Femur (tissue), 1 donor: ENCODE measurements around the gene EMILIN3.

Experiments
- DNase-seq: peaks from one replicate; pipeline ENCODE4 v3.0.0-alpha.2; 2017

EMILIN3 gene

DNA sequence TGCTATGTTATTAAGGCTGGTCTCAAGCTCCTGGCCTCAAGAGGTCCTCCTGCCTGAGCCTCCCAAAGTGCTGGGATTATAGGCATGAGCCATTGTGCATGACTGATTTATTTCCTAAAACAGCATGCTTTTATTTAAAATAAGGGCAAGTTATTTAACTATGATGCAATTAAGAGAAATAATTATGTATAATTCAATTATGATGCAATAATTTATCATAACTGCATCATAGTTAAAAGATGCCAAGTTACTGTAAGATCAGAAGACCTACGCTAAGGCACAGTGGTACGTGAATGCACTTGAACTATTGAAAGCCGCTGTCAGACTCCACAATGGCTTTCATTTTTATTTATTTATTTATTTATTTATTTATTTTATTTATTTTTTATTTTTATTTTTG is 24.3 kb upstream of the EMILIN3 start:
- no peak for DNase-seq

GRCh38 chr20:41387444-41387851 is 20.8 kb upstream of the EMILIN3 start:
- DNase-seq, result peak; percentile 76

GRCh38 chr20:41386502-41387427 is 20.1 kb upstream of the EMILIN3 start:
- peak; percentile 86 for DNase-seq

DNA sequence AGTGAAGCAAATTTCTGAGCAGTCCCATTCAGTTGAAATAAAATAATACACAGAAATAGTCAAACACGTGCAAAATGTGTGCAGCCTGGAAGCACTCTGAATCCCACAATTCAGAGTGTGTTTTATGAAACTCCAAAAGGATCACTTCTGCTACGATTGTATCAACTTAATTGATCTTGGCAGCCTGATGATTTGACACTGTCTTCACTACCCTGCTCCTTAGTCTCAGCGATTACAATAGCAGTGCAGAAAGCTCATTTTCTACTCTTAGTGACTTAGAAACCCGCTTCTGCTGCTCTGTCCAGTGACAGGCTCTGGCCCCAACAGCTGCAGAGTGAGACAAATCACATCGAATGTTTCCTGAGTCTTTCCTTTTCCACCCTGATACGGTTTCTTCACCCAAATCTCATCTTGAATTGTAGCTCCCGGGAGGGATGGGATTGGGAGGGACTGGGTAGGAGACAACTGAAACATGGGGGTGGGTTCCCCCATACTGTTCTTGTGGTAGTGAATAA is 16.2 kb upstream of the EMILIN3 start:
- no peak for DNase-seq

GRCh38 chr20:41380551-41381193 is 14.1 kb upstream of the EMILIN3 start:
- no peak for DNase-seq

DNA sequence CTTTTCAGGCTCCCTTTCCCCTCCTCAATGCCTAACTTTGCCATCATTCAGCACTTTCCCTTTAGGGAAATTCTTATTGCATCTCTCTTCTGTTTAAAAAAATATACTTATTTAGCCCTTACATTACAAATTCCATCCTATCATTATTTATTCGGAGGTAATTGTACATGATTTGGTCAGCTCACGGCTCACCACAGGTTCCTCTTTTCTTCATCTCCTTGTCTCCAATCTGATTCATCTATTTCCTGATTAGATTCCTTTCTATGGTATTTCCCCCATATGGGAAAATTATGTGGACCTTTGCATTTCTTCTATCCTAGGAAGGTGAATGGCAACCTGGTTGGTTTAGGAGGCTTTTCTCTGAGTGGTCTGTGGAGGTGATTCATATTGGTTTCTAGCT is 12.9 kb upstream of the EMILIN3 start:
- DNase-seq, result no peak

GRCh38 chr20:41377275-41377674 is 10.7 kb upstream of the EMILIN3 start:
- no peak for DNase-seq

GRCh38 chr20:41376349-41376748 is 9.7 kb upstream of the EMILIN3 start:
- DNase-seq, result no peak

DNA sequence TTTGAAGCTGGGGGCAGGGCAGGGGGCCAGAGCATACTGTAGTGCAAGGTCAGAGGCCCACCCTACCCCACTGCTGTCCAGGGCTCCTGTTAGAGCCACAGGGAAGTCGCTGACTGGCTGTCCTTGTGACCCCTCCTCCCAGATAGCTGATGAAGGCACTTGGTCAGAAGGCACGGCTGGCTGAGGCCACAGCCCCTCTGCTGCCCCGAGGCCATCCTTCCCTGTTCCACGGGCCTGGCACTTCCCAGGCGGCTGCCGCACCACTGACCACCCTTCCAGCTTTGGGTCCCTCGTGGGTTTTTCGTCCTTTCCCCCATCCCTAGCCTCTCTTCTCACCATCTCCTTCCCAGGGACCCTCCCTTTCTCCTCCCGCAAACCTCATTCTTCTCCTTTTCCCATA is 9.2 kb upstream of the EMILIN3 start:
- DNase-seq, result no peak

- DNase-seq, result no peak
Measured at GRCh38 chr20:41373931-41374920, 7.6 kb upstream of the EMILIN3 start.

DNA sequence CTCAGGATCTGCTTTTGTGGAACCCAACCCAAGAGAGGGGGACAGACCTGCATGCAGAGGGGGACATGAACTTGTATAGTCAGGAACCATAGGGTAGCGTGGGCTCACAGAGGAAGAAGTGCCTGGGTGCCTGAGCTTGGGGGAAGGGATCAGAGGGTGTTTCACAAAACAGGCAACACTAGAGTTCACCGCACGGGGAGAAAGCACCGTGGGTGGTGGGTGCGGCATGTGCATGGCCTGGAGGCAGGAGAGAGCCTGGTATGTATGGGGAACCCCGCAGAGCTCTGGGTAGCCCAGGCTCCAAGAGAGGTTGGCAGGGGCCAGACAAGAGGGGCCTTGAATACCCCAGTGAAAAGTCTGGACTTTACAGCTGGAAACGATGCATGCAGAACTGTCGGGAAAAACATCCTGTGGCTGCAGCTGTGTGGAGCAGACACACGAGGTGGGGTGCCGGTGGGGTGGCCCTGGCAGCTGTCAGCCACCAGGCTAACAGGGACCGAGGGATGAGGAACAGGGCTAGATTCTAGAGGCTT is 6.7 kb upstream of the EMILIN3 start:
- DNase-seq, result no peak

DNA sequence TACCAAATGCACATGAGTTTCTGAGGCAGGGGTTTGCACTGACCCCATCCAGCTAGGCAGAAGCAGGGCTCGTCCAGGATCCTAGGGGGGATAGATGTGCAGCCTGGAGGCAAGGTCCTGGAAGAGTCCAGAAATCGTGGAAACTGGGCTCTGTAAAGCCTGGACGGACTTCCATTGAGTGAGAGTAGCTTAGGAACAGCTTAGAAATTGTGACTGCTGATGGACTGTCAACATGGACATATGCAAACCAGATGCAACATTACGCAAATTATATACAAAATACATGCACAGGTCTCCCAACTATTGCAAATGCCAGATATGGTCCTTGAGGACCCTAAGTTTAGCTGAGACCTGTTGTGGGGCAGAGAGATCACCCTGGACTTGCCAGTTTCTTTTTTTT is 4.8 kb upstream of the EMILIN3 start:
- no peak for DNase-seq

DNA sequence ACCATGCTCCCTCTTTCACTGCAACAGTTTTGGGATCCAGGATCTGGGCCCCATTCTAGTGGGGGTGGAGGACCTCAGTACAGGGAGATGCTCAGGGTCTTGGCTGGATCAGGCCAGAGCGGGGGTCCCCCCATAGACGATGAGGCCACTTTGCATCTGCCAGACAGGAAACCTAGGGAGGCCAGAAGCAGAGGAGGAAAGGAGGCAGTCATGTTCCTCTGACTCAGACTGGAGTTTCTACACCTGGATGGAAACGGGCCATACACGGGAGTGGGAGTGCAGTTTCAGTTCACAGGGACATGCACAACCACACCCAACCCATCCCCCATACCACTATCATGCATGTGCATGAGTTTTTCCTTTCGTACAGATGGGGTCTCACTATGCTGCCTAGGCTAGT is 3.6 kb upstream of the EMILIN3 start:
- no peak for DNase-seq

GRCh38 chr20:41369673-41370072 is 3.1 kb upstream of the EMILIN3 start:
- DNase-seq, result no peak

- no peak for DNase-seq
Measured at GRCh38 chr20:41367956-41368355, 1.3 kb upstream of the EMILIN3 start.

DNA sequence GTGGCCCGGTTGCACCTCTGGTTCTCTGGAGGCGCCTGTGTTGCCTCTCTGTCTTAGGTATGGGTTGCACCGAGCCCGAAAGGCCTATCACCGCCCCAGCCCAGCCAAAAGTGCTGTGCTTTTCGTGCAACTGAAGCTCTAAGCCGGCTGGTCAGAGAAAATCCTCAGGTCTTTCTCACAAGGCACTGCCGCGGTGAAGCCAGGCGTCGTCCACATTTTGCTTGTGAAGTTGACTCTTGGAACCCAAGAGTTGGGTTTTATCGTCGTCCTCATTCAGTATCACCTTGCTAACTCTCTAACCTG is 726 bp upstream of the EMILIN3 start:
- DNase-seq, result no peak

GRCh38 chr20:41365777-41366545 is 657 bp downstream of the EMILIN3 start:
- DNase-seq, result peak; percentile 74

DNA sequence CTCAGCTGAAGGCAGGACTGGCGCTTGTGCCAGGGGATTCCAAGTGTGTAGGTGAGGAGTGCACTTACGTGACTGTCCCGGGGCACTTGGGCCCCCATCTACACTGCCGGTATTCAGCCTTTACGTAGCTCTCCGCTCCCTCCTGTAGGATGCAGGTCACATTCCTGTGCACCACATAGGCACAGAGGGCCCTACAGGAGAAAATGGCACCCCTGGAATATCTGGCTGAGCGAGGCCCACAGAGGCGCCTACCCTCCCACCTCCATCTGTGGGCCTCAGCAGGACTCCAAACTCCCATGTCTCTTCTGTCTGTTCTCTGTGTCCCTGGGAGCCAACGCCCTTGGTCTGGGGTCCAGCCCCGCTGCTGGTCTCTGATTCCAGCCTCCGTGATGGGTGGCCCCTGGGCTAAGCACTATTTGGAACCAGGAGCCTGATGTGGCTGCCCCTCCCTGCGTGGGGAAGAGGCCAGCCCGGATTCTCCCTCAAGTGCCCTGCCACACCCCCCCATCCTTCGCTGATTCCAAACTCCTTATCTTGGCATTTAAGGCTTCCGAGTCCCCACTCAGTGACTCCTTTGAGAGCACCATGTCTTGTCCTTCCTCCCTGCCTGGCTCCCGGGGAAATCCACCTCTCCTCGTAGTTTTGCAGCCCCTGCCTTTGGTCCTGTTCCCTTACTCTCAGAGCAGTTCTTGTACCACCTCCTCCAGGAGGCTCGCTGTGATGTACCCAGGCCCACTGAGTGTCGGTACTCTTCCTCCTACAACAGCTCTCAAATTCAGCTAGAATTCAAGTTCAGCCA is 1.5 kb downstream of the EMILIN3 start:
- DNase-seq, result no peak

DNA sequence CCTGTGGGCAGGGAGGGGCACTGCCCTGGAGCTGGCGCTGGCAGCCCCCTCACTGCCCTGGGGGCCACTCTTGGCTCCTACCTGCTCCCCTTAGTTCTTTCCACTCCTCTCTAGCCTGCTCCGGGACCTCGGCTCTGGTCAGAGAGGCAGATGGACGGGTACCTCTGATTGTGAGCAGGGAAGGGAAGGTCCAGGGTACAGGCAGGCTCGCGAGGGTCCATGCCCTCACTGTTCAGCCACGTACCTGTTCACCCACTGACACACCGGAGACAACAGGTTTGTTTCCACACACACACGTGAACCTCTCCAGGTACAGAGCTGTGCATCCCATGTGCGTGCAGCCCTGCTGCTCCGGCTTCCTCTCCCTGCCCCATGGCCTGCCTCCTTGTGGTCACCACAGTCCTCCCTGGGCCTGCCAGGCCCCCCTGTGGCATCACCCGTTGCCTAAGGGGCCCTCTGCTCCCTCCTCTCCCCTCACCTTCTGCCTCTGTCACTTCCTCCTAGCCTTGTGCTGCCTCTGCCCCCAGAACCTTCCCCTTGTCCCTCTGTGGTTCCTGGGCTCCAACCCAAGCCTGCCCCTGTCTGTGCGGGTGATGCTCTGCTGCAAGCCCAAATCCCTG is 2.3 kb downstream of the EMILIN3 start:
- DNase-seq, result no peak

DNA sequence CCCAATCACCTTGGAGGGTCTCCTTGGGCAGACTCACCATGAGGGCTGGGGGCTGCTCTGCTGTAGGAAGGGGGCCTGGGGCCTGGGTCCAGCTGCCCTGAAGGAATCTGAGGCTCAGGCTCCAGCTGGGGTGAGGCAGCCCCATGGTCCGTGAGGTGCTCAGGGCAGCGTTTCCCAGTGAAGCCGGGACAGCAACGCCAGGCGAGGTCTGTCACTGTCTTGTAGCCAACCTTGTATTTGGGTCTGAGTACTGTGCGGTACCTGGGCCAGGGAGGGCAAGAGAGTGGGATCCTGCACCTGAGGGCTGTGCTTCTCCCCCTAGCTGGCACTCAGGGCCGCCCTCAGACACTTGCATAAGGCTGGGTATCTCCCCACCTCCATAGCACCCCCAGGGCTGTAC is 3.0 kb downstream of the EMILIN3 start:
- DNase-seq, result no peak

GRCh38 chr20:41362748-41363140 is 3.9 kb downstream of the EMILIN3 start:
- no peak for DNase-seq
